ENCODE measurements around the gene UGT2B11.
"Not testable (repeated sequence)": the region's sequence is repeated elsewhere in the genome, so short reads cannot be mapped to it uniquely, and the experiment has no call there.

The UGT2B11 gene

DNA sequence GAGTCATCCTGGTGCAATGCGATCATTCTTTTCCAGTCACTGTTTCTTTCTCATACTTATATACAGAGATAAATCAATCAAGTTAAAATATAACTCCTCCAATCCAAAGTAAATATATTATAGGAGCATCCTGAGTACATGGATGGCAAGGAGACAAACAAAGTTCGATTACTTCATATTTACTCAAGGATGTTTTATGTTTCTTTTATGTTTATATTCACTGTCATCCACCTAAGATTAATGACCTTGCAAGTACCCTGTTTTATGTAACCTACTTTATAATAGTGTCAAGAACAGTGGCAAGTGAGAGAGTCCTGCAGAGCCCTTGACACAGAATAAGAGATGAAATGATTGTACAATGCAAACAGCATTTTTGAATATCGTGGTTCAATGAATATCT is at the start of gene UGT2B11:
UGT2B11 (minus strand) TSS at position 33 of the 400 bp plus-strand sequence; CDS start at position 7, 26 bp downstream.
- peak; percentile 1 to 11 for DNase-seq

DNA sequence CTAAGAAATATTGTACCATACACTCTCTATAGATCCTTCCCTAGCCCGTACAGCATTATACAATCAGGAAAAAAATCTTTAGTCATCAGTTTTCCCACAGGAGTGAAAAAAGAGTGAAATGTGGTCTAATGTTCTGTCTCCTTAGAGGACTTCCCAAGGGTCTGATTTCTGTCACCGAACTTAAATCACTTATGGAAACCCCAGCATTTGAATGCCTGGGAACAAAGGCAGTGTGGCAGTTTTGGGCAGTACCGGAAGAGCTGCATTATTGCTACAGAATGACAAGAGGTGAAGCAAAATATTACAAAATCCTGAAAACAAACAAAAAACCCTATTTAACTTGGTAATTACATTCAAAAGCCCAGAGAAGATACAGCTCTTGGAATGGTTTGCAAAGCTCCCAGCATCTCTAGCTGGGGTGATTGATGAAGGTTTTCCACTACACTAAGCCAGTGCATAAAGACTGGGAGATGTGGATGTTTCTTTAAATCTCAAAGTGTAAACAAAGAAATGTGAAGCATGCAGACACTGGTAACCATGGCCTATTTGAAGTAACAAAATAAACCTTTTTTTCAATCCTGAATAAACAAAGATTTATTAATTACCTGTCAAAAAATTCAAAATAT is 38.7 kb upstream of the UGT2B11 start:
- not testable (repeated sequence) for DNase-seq

DNA sequence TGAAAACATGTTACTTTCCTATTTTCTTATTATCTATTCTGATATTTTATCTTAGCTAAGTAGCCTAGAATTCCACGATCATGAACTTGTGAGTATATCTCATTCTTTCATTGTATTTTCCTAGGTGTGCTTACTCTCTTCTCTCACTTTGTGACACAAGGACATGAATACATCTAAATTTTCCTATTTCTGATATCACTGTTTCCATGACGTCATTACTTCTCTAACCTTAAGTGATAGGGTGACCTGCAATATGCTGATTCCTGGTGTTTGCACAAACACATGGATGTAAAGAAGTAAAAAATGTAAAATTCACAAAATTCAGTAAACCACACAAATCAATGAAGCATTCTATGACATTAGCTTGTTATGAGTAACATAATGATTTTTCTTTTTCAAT is 36.3 kb upstream of the UGT2B11 start:
- DNase-seq, result not testable (repeated sequence)

DNA sequence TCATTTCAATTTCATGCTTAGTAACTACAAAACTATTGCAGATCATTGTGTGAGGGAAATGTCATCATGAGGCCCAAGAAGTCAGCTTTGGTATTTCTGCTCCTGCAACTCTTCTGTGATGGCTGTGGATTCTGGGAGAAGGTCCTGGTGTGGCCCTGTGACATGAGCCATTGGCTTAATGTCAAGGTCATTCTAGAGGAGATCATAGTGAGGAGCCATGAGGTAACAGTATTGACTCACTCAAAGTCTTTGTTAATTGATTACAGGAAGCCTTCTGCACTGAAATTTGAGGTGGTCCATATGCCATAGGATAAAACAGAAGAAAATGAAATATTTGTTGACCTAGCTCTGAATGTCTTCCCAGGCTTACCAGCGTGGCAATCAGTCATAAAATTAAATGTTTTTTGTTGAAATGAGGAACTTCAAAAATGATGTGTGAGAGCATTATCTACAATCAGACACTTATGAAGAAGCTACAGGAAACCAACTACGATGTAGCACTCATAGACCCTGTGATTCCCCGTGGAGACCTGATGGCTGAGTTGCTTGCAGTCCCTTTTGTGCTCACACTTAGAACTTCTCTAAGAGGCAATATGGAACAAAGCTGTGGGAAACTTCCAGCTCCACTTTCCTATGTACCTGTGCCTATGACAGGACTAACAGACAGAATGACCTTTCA is 28.2 kb upstream of the UGT2B11 start:
- DNase-seq, result not testable (repeated sequence)

DNA sequence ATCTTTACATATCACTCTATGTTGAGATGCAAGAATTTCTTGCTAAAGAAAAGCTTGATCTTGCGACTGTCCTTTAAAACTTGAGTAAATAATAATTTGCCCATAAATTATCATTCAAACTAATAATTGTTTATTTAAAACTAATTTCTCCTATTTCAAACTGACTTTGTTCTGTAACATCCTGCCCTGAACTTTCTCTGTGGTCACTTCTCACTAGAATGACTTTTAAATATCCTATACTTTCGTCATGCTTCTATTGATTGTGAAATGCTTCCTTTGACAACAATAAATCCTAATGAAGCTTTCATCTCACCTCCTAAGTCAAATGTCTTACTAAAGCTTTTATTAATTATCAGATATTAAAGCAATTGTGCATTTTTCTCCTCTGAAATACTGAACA is 27.2 kb upstream of the UGT2B11 start:
- DNase-seq, result not testable (repeated sequence)

DNA sequence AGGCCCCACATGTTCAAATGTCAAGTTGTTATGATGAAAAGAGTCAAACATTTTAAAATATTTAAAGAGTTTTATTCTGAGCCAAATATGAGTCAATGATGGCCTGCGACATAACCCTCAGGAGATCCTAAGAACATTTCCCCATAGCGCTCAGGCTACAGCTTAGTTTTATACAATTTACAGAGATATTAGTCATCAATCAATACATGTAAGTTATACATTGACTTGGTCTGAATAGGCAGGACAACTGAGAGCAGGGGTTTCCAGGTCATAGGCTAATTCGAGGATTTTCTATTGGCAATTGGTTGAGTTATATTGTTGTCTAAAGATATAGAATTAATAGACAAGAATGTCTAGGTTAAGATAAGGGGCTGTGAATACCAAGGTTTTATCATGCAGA is 26.2 kb upstream of the UGT2B11 start:
- DNase-seq, result not testable (repeated sequence)

DNA sequence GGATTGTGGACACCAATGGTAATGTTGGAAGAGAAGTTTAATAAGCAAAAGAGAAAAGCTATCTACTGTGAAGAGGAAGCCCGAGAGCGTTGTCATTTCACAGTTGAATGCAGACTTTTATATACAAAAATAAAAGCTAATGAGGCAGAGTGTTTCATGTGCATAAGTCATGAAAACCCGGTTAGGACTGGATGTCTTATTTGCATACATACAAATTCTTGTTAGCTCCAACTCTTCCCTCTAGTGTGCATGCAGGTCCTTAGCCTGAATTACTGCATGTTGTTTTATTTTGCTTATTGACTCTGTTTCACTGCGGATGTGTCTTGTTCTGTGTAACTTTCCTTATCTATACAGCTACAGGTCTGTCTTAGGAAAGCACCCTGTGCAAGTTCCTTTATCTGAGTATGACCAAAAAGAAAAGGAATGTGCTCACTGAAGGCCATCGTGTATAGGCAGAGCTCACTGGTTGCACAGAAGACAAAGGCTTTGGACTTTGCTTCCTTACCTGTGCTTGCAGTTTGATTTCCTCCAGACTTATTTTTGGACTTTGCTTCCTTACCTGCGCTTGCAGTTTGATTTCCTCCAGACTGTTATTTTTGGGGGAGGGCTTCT is 25.1 kb upstream of the UGT2B11 start:
- no peak for DNase-seq

DNA sequence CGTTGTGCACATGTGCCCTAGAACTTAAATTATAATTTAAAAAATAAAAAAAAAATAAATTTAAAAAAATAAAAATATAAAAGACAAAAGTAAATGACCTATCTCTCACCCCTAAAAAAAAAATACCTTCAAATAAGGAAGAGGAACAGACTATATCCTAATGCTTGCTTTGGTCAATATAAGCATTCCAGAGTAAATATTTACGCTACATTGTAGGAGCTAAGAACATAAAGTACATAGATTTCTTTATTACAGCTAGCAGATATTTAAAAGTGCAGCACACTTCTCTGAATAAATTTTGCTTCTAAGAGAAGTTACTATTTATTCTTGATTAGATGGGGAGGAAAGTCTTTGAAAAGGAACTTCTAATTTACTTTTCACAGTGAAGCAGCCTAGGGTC is 24.5 kb upstream of the UGT2B11 start:
- no peak for DNase-seq

DNA sequence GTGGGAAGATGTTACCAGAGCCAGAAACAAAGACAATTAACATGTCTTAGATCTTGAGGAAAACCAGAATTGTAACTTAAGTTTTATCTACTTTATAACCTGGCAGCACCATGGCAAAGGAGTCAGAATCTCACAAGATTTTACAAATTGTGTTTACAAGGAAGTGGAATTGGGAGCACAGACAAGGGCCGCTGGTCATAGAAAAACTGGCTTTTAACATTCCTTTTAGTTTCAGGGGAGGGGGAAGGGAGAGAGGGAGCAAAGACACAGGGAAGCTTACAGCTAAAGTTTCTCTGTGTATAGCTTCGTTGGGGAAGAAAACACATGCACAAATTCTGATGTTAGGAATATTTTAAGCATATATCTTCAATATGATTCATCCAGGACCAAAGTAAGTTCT is 10.3 kb upstream of the UGT2B11 start:
- DNase-seq, result no peak

DNA sequence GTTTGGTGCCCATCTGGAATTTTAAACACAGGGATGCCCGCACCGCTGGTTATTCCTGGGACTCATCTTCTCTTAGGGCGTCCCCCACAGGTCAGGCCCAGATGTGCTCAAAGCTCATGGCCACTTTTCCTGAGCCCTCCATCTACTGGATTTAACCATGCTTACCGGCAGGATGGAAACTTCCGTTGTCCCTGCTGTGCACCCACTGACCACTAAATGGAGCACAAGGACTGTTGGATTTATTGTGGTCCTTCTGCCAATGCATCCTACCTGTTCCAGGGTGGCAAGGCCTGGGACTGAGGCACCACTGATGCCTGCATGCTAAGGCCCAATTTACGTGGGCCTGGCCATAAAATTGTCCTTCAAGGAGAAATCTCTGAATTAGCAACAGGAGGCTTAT is 8.7 kb upstream of the UGT2B11 start:
- not testable (repeated sequence) for DNase-seq

DNA sequence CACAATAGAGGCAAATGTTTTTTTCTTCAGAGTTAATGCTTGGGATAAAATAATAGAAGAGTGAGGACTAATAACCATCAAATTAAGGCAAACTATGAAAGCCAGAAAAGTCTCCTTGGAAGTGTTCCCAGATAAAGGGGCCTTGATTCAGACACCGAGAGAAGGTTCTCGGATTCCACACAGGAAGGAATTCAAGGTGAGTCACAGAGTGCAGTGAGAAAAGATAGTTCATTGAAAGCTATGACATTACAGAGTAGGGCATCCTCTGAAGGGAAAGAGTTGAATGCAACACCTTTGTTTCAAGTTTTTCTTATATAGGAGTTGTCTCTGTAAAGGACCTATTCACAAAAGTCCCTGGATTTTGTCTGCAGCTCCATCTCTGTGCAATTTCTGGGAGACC is 3.9 kb upstream of the UGT2B11 start:
- not testable (repeated sequence) for DNase-seq

DNA sequence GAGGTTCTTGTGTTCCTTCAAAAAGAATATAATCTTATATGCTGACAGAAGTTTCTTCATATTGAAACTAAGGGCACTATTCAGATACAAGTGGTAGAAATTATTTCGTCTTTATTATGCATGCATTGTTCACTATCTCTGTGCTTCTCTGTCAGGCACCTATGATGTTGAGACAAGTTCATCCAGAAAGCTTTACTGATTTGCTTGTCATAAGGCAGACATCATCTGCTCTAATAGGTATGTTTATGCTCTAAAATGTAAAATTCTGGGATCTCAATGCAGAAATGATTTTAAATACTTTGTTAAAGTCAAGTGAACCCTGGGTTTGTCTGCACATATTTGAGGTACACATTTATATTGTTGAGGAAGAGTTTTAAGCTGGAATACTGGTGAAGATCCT is 3.6 kb downstream of the UGT2B11 start:
- DNase-seq, result no peak

DNA sequence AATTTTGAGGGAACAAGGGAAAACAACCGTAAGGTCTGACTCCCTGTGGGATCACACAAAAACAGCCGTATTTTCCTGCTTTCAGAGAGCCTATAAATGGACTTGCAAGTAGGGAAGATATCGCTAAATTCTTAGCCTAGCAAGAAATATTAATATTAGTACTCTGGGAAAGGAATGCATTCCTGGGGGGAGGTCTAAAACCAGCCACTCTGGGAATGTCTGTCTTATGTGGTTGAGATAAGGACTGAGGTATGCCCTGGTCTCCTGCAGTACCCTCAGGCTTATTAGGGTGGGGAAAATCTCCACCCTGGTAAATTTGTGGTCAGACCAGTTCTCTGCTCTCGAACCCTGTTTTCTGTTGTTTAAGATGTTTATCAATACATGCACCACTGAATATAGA is 16.0 kb downstream of the UGT2B11 start:
- DNase-seq, result not testable (repeated sequence)

DNA sequence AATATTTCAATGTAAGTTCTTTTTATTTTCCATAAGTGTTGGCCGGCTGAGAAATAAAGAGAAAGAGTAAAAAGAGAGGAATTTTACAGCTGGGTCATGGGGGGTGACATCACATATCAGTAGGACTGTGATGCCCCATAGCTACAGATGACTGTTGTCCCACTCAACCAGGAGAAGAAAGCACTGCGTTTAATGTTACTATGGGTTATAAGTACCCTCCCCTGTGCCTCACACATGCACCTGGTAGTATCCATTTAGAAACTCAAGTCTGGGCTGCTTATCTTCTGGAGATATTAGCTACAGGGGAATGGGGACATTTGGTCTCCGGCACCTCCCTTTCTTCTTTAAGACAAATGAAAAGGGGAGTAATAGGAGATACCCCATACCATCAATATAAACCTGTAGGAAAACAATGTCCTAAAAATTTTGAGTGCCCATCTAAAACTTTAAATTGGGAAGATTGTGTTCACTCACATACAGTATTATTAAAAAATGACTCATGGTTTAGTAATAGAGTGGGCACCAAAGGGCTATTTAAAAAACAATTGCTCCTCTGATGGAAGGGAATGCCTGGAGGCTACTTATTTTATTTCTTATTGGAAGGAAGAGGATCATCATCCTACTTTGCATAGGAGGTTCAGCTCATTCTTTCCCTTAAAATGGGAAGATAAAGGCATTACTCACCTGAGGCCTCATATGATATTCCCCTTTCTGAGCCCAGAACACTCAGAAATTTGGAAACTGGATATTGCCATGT is 18.2 kb downstream of the UGT2B11 start:
- DNase-seq, result no peak

DNA sequence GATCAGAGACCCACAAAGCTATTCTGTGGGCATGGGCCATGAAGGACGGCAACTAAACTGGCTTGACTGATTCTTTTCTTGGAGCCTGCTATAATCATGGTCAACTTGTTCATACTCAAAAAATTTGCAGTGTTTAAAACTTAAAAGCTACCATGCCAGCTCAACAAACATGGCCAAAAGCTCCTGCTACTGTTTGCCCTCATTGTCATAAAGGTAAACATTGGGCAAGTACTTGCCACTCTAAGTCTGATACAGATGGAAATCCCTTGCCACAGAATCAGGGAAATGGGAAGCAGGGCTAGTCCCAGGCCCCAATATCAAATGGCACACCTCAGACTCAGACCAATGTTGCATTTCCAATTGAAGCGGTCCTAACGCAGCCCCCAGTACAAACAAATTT is 20.4 kb downstream of the UGT2B11 start:
- DNase-seq, result no peak

DNA sequence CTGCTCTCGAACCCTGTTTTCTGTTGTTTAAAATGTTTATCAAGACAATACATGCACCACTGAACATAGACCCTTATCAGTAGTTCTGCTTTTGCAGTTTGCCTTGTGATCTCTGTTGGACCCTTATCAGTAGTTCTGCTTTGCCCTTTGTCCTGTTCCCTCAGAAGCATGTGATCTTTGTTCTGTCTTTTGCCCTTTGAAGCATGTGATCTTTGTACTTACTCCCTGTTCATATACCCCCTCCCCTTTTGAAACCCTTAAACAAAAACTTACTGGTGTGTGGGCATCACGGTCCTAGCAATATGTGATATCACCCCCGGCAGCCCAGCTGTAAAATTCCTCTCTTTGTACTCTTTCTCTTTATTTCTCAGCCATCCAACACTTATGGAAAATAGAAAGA is 22.6 kb downstream of the UGT2B11 start:
- not testable (repeated sequence) for DNase-seq

DNA sequence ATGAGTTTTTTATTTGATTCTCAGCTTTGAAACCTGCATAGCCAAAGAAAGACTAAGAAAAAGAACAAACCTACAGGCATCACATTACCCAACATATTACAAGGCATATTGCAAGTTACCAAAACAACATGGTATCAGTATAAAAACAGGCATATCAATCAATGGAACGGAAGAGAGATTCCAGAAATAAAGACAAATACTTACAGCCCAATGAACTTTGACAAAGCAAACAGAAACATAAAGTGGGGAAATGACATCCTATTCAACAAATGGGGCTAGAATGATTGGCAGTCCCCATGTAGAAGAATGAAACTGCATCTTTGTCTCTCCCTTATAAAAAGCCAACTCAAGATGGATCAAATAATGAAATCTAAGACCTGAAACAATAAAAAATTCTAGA is 23.9 kb downstream of the UGT2B11 start:
- DNase-seq, result not testable (repeated sequence)

DNA sequence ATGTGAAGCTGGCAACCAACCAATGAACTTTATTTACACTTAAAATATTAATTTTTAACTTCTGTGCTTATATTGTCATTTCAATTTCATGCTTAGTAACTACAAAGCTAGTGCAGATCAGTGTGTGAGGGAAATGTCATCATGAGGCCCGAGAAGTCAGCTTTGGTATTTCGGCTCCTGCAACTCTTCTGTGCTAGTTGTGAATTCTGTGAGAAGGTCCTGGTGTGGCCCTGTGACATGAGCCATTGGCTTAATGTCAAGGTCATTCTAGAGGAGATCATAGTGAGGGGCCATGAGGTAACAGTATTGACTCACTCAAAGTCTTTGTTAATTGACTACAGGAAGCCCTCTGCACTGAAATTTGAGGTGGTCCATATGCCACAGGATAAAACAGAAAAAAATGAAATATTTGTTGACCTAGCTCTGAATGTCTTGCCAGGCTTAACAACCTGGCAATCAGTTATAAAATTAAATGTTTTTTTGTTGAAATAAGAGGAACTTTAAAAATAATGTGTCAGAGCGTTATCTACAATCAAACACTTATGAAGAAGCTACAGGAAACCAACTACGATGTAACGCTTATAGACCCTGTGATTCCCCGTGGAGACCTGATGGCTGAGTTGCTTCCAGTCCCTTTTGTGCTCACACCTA is 32.9 kb downstream of the UGT2B11 start:
- DNase-seq, result not testable (repeated sequence)

DNA sequence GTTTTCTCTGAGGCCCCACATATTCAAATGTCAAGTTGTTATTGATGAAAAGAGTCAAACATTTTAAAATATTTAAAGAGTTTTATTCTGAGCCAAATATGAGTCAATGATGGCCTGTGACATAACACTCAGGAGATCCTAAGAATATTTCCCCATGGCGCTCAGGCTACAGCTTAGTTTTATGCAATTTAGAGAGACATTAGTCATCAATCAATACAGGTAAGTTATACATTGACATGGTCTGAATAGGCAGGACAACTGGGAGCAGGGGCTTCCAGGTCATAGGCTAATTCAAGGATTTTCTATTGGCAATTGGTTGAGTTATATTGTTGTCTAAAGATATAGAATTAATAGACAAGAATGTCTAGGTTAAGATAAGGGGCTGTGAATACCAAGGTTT is 34.7 kb downstream of the UGT2B11 start:
- DNase-seq, result not testable (repeated sequence)

DNA sequence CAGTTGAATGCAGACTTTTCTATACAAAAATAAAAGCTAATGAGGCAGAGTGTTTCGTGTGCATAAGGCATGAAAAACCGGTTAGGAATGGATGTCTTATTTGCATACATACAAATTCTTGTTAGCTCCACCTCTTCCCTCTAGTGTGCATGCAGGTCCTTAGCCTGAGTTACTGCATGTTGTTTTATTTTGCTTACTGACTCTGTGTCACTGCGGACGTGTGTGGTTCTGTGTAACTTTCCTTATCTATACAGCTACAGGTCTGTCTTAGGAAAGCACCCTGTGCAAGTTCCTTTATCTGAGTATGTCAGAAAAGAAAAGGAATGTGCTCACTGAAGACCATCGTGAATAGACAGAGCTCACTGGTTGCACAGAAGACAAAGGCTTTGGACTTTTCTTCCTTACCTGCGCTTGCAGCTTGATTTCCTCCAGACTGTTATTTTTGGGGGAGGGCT is 35.8 kb downstream of the UGT2B11 start:
- DNase-seq, result not testable (repeated sequence)

DNA sequence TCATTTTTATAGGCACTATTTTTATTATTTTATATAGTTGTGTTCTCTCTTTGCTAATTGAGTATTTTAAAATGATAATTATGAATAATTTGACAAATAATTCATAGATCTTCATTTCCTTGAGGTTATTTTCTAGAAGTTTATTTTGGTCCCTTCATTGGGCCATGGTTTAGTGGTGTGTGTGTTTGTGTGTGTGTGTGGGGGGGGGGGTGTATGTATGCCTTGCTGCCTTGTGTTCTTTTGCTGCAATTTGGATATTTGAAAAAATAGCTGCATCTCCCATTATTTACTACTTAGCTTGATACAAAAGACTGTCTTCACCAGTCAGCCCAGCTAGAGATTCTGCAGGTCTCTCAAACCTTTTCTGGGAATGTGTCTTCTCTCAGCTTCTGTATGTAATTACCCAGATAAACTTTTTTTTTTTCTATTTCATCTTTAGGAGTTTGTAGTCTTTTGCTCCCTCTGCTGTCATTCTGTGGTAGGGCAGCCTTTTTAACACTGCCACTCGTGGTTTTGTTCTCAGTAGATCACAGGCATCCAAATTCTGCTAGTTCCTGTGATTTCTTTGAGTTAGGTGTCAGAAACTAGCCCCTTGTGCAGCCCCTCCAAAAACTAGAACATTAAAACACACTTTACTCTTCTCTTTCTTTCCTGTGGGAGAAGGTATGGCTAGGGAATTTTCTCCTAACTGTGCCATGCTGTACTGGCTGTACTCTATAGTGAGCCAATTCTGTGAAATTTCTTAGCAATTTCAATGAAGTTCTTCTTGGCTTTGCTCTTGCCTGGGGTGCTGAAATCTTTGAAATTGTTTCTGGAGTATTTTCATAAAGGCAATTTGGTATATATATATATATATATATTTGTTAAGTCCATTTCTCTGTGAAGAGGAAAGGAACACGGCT is 44.1 kb downstream of the UGT2B11 start:
- DNase-seq, result peak; percentile 6 to 8

DNA sequence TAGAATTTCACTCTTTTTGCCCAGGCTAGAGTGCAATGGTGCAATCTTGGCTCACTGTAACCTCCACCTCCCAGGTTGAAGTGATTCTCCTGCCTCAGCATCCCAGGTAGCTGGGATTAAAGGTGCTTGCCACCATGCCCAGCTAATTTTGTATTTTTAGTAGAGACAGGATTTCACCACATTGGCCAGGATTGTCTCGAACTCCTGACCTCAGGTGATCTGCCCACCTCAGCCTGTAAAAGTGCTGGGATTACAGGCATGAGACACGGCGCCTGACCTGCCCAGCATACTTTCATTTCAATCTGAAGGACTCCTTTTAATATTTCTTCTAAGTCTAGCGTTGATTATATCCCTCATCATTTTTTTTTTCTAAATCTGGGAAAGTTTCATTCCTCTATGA is 45.4 kb downstream of the UGT2B11 start:
- DNase-seq, result not testable (repeated sequence)

Data from SHP77 (cell line).